ENCODE data around the gene USP6NL. TPM values are rescaled to one million over a fixed set of nuclear protein-coding genes. Genes with fewer than 3 reads are reported as not detected.
A peak's percentile ranks its signal among the peaks of the same experiment; 100 is the strongest.

USP6NL gene
- total RNA-seq, 1 donor from 2014 or later, result 29.6 TPM

DNA sequence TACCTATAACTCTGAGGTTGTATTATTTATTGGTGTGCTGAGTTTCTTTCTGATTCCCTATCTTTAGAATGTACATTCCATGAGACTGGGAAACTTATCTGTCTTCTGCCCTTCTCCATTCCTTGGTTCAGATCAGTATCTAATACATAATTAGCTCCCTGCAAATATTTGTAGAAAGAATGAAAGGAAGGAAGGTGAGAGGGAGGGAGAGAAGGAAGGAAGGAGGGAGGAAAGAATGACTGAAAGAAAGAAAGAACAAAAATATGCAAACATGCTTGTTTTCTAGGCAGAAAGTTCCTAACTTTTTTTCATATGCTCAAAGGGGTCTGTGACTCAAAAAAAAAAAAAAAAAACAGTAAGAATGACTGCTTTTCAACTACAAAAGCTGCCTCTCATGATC lies 3.9 kb upstream of the USP6NL start:
- DNase-seq (ENCODE audit: extremely low spot score, unreplicated experiment), result no peak
- H3K27ac Mint-ChIP-seq, result no peak overlapping the region
- H3K9me3 Mint-ChIP-seq, result no peaks in the 10 kb centered on the region
- H3K4me1 Mint-ChIP-seq (ENCODE audit: unreplicated experiment), result peaks cover 14% of the 10 kb centered on the region
- no peak overlapping the region for H3K4me3 Mint-ChIP-seq
- TF ChIP-seq, protein P1, sequence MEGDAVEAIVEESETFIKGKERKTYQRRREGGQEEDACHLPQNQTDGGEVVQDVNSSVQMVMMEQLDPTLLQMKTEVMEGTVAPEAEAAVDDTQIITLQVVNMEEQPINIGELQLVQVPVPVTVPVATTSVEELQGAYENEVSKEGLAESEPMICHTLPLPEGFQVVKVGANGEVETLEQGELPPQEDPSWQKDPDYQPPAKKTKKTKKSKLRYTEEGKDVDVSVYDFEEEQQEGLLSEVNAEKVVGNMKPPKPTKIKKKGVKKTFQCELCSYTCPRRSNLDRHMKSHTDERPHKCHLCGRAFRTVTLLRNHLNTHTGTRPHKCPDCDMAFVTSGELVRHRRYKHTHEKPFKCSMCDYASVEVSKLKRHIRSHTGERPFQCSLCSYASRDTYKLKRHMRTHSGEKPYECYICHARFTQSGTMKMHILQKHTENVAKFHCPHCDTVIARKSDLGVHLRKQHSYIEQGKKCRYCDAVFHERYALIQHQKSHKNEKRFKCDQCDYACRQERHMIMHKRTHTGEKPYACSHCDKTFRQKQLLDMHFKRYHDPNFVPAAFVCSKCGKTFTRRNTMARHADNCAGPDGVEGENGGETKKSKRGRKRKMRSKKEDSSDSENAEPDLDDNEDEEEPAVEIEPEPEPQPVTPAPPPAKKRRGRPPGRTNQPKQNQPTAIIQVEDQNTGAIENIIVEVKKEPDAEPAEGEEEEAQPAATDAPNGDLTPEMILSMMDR (conservative IDR thresholded peaks at IDR 0.05), result no peak
- H3K36me3 Mint-ChIP-seq, result no peaks in the 10 kb centered on the region
- no peaks in the 10 kb centered on the region for H3K27me3 Mint-ChIP-seq

DNA sequence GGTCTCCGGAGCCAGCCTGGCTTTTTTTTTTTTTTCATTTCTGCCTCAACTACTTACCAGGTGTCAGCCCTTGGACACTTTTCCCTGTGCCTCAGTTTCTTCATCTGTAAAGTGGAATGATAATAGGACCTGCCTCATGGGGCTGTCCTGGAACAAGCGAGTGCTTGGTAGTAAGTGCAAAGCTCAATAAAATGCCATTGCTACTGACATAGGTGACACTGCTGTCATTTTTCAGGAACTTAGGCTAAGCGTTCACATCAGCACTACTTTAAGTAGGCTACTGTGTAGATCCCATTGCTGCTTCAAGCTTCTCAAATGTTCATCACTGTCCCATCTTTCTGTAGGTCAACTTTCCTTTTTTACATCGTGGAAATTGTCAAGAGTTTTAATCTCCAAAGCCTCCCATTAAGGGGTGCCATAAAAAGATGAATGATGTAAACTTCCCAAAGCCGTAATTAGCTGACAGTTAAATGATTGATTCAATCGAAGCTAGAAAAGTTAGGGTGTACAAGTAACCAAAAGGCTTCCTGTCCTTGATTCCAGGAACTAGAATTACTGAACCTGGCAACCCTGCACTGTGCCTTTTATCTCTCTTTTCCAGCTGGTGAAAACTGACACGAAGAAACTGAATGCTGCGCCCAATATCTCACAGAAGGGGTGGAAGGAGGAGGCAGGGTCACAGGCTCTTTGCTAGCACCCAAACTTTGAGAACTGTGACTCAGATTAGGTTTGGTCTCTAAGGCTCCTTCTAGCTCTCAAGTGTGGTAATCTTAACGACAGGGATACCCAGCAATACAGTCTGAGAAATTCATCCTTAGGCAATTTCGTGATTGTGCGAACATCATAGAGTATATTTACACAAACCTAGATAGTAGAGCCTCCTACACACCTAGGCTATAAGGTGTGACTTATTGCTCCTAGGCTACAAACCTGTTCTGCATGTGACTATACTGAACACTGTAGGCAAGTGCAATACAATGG lies 861 bp upstream of the USP6NL start:
- TF ChIP-seq, protein P1 (conservative IDR thresholded peaks at IDR 0.05), result no peak
- H3K4me1 Mint-ChIP-seq (ENCODE audit: unreplicated experiment), result peaks cover 33% of the 10 kb centered on the region
- no peaks in the 10 kb centered on the region for H3K36me3 Mint-ChIP-seq
- H3K27me3 Mint-ChIP-seq, result no peaks in the 10 kb centered on the region
- peak overlapping the region; percentile 93 for H3K4me3 Mint-ChIP-seq
- no peak for DNase-seq (ENCODE audit: extremely low spot score, unreplicated experiment)
- H3K9me3 Mint-ChIP-seq, result no peaks in the 10 kb centered on the region
- peak overlapping the region; percentile 95 for H3K27ac Mint-ChIP-seq

DNA sequence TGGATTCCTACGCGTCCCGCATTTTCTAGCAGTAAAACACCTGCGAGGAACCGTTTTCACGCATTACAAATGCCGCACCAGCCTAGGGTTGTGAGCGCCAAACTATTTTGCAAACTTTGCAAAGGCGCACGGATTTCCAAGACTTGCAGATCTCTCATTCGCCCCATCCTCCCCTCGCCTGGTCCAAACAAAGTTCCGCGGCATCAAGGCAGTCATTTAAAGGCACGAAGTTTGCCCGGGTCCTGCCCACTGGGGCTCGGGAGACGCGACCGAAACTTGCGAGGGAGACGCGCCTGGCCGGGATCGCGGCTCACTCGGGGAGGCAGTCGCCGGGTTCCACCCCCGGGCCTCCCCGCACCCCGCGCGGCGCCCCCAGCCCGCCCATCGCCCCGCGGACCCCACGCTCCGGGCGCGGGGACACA lies 613 bp downstream of the USP6NL start:
- DNase-seq (ENCODE audit: extremely low spot score, unreplicated experiment), result no peak
- Mint-ChIP-seq H3K27ac (peak overlapping the region; percentile 95), H3K4me3 (peak overlapping the region; percentile 98), H3K9me3 (no peaks in the 10 kb centered on the region), H3K27me3 (no peaks in the 10 kb centered on the region), H3K4me1 (ENCODE audit: unreplicated experiment) (peaks cover 33% of the 10 kb centered on the region), H3K36me3 (no peaks in the 10 kb centered on the region)
- TF ChIP-seq, protein P1 (conservative IDR thresholded peaks at IDR 0.05), result no peak

DNA sequence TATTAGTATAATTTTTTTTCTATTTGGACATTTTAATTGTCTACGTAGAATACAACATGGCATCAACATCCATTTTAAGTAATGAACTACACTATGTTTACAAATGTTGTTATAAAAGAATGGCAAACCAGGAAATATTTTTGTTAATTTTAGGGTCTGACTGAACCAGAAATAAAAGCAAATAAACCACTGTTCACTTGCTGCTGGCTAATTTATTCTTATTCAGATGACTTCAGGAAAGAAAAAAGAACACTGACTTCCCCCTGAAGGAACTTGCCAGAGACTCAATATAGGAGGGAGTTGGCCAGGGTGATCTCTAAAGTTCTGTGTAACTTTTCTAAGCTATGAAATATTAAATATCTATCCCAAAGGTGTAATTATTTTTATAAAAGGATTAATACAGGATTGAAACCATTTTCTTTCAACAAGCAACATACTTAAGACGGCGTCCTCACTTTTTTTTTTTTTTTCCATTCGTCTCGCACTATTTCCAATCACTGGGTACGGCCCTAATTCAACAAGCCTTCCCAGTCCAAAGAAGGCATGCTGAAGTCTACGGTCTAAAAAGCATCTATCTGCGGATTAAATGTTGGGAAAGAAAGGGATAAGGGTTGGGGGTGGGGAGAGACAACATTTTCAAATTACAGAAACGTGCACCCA lies 1.2 kb downstream of the USP6NL start:
- peak overlapping the region; percentile 95 for H3K27ac Mint-ChIP-seq
- no peaks in the 10 kb centered on the region for H3K9me3 Mint-ChIP-seq
- no peaks in the 10 kb centered on the region for H3K27me3 Mint-ChIP-seq
- no peak for DNase-seq (ENCODE audit: extremely low spot score, unreplicated experiment)
- no peaks in the 10 kb centered on the region for H3K36me3 Mint-ChIP-seq
- TF ChIP-seq, protein P1 (conservative IDR thresholded peaks at IDR 0.05), result no peak
- H3K4me1 Mint-ChIP-seq (ENCODE audit: unreplicated experiment), result peaks cover 28% of the 10 kb centered on the region
- peak overlapping the region; percentile 98 for H3K4me3 Mint-ChIP-seq

DNA sequence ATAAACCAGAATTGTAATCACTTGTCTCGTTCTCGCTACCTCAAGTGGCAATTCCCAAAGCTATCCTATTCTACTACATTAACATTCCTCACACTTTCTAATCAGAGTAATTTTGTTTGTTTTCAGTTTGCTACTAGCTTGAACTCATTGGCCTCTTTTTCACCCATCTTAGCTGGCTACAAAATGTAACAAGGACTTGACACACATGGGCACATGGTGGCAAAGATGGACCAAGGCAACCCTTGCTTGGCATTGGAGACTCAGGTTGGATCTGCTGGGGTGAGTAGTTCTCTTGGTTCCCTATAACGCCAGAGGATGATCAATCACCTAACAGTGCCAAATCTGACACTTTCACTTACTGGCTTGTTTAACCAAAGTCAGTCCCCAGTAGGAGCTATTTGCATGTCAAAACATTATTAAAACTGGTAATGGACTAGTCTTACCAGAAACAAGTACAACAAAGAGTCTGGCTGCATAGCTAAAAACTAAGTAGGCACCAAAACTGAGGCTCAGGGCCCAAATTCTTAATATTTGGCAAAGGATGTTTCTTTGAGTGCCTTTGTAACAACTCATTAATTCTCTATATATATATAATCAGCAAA lies 1.9 kb downstream of the USP6NL start:
- Mint-ChIP-seq H3K4me1 (ENCODE audit: unreplicated experiment) (peaks cover 26% of the 10 kb centered on the region), H3K27ac (peak overlapping the region; percentile 11), H3K4me3 (peak overlapping the region; percentile 78), H3K36me3 (no peaks in the 10 kb centered on the region), H3K27me3 (no peaks in the 10 kb centered on the region), H3K9me3 (no peaks in the 10 kb centered on the region)
- no peak for DNase-seq (ENCODE audit: extremely low spot score, unreplicated experiment)
- TF ChIP-seq, protein P1 (conservative IDR thresholded peaks at IDR 0.05), result no peak

Measured in type B pancreatic cell (in vitro differentiated cells).